ENCODE results near the gene GNPTAB. TPM values are rescaled to one million over a fixed set of nuclear protein-coding genes. Genes with fewer than 3 reads are reported as not detected.

GNPTAB gene
- total and polyA plus RNA-seq, 2 of the 8 experiments (the other 6 are each of a cell fraction or from before 2014, with no cell fraction given), result 21.5 to 51.3 TPM

GRCh38 chr12:101876861-101877805, 46.4 kb upstream of the GNPTAB start, which contains the start of gene DRAM1 (continued):
- no peak for TF ChIP-seq CHD7 (IDR thresholded peaks at IDR 0.05; ENCODE audit: insufficient replicate concordance, low read length)
- TF ChIP-seq TAF1 (IDR thresholded peaks at IDR 0.05; ENCODE audit: low read depth, low read length), result peak; percentile 85
- TF ChIP-seq FOSL1 (IDR thresholded peaks at IDR 0.05; ENCODE audit: insufficient read depth, low read depth, low read length), result no peak
- no peak for TF ChIP-seq CTBP2 (IDR thresholded peaks at IDR 0.05; ENCODE audit: borderline replicate concordance, insufficient read depth, insufficient read length, low read length)
- no peak; the same call in 1 of the 2 replicates for TF ChIP-seq CHD1 (IDR thresholded peaks at IDR 0.05; ENCODE audit: low read depth, low read length)
- TF ChIP-seq, protein P1, sequence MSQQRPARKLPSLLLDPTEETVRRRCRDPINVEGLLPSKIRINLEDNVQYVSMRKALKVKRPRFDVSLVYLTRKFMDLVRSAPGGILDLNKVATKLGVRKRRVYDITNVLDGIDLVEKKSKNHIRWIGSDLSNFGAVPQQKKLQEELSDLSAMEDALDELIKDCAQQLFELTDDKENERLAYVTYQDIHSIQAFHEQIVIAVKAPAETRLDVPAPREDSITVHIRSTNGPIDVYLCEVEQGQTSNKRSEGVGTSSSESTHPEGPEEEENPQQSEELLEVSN (IDR thresholded peaks at IDR 0.05), result peak; percentile 88
- TF ChIP-seq HDAC2 (IDR thresholded peaks at IDR 0.05; ENCODE audit: borderline replicate concordance in 1 of 2, low read depth in 2 of 2, low read length in 2 of 2), result peak in 1 of 2 experiments; percentile 32; a peak in 1 of 4 replicates
- TF ChIP-seq CEBPB (IDR thresholded peaks at IDR 0.05; ENCODE audit: low read depth, low read length), result peak; percentile 94
